ENCODE measurements around the gene SCYL2.
"Not testable (repeated sequence)": the region's sequence is repeated elsewhere in the genome, so short reads cannot be mapped to it uniquely, and the experiment has no call there.

DNA sequence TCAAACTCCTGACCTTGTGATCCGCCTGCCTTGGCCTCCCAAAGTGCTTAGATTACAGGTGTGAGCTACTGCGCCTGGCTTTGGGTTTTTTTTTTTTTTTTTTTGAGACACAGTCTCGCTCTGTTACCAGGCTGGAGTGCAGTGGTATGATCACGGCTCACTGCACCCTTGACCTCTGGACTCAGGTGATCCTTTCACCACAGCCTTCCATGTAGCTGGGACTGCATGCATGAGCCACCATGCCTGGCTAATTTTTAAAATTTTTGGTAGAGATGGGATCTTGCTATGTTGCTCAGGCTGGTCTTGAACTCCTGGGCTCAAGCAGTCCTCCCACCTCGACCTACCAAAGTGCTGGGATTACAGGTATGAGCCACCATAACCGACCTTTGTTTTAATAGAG is 44.8 kb upstream of the SCYL2 start:
- TF ChIP-seq, protein P1, sequence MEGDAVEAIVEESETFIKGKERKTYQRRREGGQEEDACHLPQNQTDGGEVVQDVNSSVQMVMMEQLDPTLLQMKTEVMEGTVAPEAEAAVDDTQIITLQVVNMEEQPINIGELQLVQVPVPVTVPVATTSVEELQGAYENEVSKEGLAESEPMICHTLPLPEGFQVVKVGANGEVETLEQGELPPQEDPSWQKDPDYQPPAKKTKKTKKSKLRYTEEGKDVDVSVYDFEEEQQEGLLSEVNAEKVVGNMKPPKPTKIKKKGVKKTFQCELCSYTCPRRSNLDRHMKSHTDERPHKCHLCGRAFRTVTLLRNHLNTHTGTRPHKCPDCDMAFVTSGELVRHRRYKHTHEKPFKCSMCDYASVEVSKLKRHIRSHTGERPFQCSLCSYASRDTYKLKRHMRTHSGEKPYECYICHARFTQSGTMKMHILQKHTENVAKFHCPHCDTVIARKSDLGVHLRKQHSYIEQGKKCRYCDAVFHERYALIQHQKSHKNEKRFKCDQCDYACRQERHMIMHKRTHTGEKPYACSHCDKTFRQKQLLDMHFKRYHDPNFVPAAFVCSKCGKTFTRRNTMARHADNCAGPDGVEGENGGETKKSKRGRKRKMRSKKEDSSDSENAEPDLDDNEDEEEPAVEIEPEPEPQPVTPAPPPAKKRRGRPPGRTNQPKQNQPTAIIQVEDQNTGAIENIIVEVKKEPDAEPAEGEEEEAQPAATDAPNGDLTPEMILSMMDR (IDR thresholded peaks at IDR 0.05) = not testable (repeated sequence)
- not testable (repeated sequence) for TF ChIP-seq POLR2AphosphoS5, POLR2A, EP300 (IDR thresholded peaks at IDR 0.05)

All from sigmoid colon (tissue), 4 donors.